ENCODE measurements around the gene SLC14A1. TPM values are rescaled to one million over a fixed set of nuclear protein-coding genes. Genes with fewer than 3 reads are reported as not detected.

The SLC14A1 gene
- total RNA-seq, 1 donor from 2014 or later, result 0.52 TPM

Other genes starting within 250 kb of the SLC14A1 start
- not detected for gene SLC14A2, start 108.7 kb upstream of the SLC14A1 start, total RNA-seq
- gene SIGLEC15, start 101.5 kb downstream of the SLC14A1 start, total RNA-seq, result not detected
- 12.2 TPM for gene EPG5, start 243.1 kb downstream of the SLC14A1 start, total RNA-seq

Measured in esophagus mucosa (tissue), 1 donor.